Medulla oblongata (tissue), 1 donor: Measurements from ENCODE around the gene SKAP1.
"Not testable (repeated sequence)": the region's sequence is repeated elsewhere in the genome, so short reads cannot be mapped to it uniquely, and the experiment has no call there.

Source experiments
- DNase-seq: peaks from one replicate; pipeline ENCODE4 v3.0.0-alpha.2; 2015; ENCODE audit errors: extremely low spot score

Gene SKAP1

GRCh38 chr17:48373130-48373830 is 56.7 kb downstream of the SKAP1 start:
- no peak for DNase-seq

GRCh38 chr17:48368967-48369366 is 61.0 kb downstream of the SKAP1 start:
- not testable (repeated sequence) for DNase-seq

- DNase-seq = no peak
Observed at GRCh38 chr17:48368352-48368908, 61.6 kb downstream of the SKAP1 start.

GRCh38 chr17:48363161-48363560 is 66.9 kb downstream of the SKAP1 start:
- no peak for DNase-seq

GRCh38 chr17:48360861-48361633 is 69.0 kb downstream of the SKAP1 start:
- not testable (repeated sequence) for DNase-seq

- no peak for DNase-seq
Observed at GRCh38 chr17:48357779-48358602, 72.0 kb downstream of the SKAP1 start.

GRCh38 chr17:48356866-48357265 is 73.1 kb downstream of the SKAP1 start:
- no peak for DNase-seq

- DNase-seq = no peak
Observed at GRCh38 chr17:48352630-48353029, 77.4 kb downstream of the SKAP1 start.

- DNase-seq = peak; percentile 40
Observed at GRCh38 chr17:48351911-48352332, 78.1 kb downstream of the SKAP1 start.

GRCh38 chr17:48348352-48348751 is 81.7 kb downstream of the SKAP1 start:
- DNase-seq = no peak

GRCh38 chr17:48347177-48347576 is 82.8 kb downstream of the SKAP1 start:
- no peak for DNase-seq

GRCh38 chr17:48344251-48344650 is 85.8 kb downstream of the SKAP1 start:
- DNase-seq = no peak

- DNase-seq = no peak
Observed at GRCh38 chr17:48340916-48341315, 89.1 kb downstream of the SKAP1 start.

- DNase-seq = no peak
Observed at GRCh38 chr17:48338720-48339119, 91.3 kb downstream of the SKAP1 start.

GRCh38 chr17:48337903-48338302 is 92.1 kb downstream of the SKAP1 start:
- not testable (repeated sequence) for DNase-seq

GRCh38 chr17:48336986-48337385 is 93.0 kb downstream of the SKAP1 start:
- no peak for DNase-seq

GRCh38 chr17:48335858-48336500 is 94.0 kb downstream of the SKAP1 start:
- DNase-seq = peak; percentile 83

GRCh38 chr17:48335146-48335784 is 94.7 kb downstream of the SKAP1 start:
- DNase-seq = no peak

GRCh38 chr17:48333034-48333530 is 96.9 kb downstream of the SKAP1 start:
- no peak for DNase-seq

- DNase-seq = no peak
Observed at GRCh38 chr17:48330887-48331286, 99.1 kb downstream of the SKAP1 start.

- no peak for DNase-seq
Observed at GRCh38 chr17:48330421-48330820, 99.6 kb downstream of the SKAP1 start.
